ENCODE results near the gene UBE2G1. TPM values are rescaled to one million over a fixed set of nuclear protein-coding genes. Genes with fewer than 3 reads are reported as not detected.

Gene UBE2G1
- total and polyA plus RNA-seq, 2 of the 13 experiments (the other 11 are each of a cell fraction or from before 2014, with no cell fraction given): 27.9 to 42.6 TPM

- TF ChIP-seq ZNF770 (CRISPR knock-in tag; IDR thresholded peaks at IDR 0.05) (peak; percentile 45; the same call in 1 of the 2 replicates), FOXP1 (IDR thresholded peaks at IDR 0.05) (no peak), FOXP1 (CRISPR knock-in tag; IDR thresholded peaks at IDR 0.05) (peak; percentile 16; the same call in 1 of the 2 replicates), MEIS1 (CRISPR knock-in tag; IDR thresholded peaks at IDR 0.05; ENCODE audit: borderline replicate concordance) (no peak), TEAD3 (CRISPR knock-in tag; optimal IDR thresholded peaks at IDR 0.05; ENCODE audit: borderline replicate concordance) (peak; percentile 66), ZMAT3 (CRISPR knock-in tag; conservative IDR thresholded peaks at IDR 0.05) (no peak), ZNF335 (CRISPR knock-in tag; IDR thresholded peaks at IDR 0.05) (no peak)
Observed at GRCh38 chr17:4221163-4221562, 145.3 kb downstream of the UBE2G1 start (continued).

GRCh38 chr17:4220655-4221054, 145.8 kb downstream of the UBE2G1 start:
- in situ Hi-C loops (cut with HindIII; ENCODE audit: extremely low pct_ligation_motif_present, low pct_unique_long_range_greater_than_20kb) (no loop called here), intact Hi-C loops (cut with micrococcal nuclease; ENCODE audit: unreplicated experiment) (no loop called here)
- peaks cover 20% of the 10 kb centered on the region for H3K4me1 ChIP-seq (ENCODE audit: insufficient read depth, low read length)
- no TSS peak for BruUV-seq (replicated peaks)
- H2AFZ ChIP-seq (ENCODE audit: low read length): no peak overlapping the region
- H3K27me3 ChIP-seq (ENCODE audit: control insufficient read depth in 1 of 2, insufficient read depth in 2 of 2, low read length in 2 of 2): no peaks in the 10 kb centered on the region
- POLR2A ChIA-PET: no interaction called here
- H3K79me2 ChIP-seq (ENCODE audit: insufficient read depth, low read length): no peaks in the 10 kb centered on the region
- DNase-seq (ENCODE audit: low spot score) (no peak), FAIRE-seq (peak; percentile 12), ATAC-seq (peak; percentile 29; the same call in 1 of the 3 replicates)
- no peak overlapping the region for H3K4me2 ChIP-seq (ENCODE audit: low read depth, low read length)
- no peak overlapping the region for H3K4me3 ChIP-seq (replicated peaks in 1 of 3; ENCODE audit: insufficient read depth in 1 of 3, low read depth in 2 of 3, low read length in 3 of 3)
- TF ChIP-seq ZNF317 (CRISPR knock-in tag; IDR thresholded peaks at IDR 0.05) (no peak), POLR2A (IDR thresholded peaks at IDR 0.05; ENCODE audit: insufficient read depth in 1 of 2, low read depth in 2 of 2, low read length in 2 of 2) (no peak), ZNF7 (CRISPR knock-in tag; IDR thresholded peaks at IDR 0.05) (peak; percentile 32; the same call in 1 of the 2 replicates), ZBTB42 (CRISPR knock-in tag; IDR thresholded peaks at IDR 0.05) (no peak)
- H3K36me3 ChIP-seq (replicated peaks in 1 of 2; ENCODE audit: control insufficient read depth in 1 of 2, insufficient read depth in 2 of 2, low read length in 2 of 2): peaks cover 4 to 18% of the 10 kb centered on the region in 2 experiments; a peak in 2 of 5 replicates
- WGBS (ENCODE audit: low lambda C conversion rate): 71% methylated on average over 7 of the region's 7 CpGs
- no peak overlapping the region for H3K9ac ChIP-seq (ENCODE audit: insufficient read depth, low read depth, low read length)
- no peaks in the 10 kb centered on the region for H3K9me3 ChIP-seq (ENCODE audit: low read length)
- H3K27ac ChIP-seq (ENCODE audit: extremely low read length, insufficient read depth, low read length): peak overlapping the region; percentile 24
- no peaks in the 10 kb centered on the region for H4K20me1 ChIP-seq (ENCODE audit: insufficient read depth, low read length)
- CTCF ChIA-PET (ENCODE audit: low intra/inter-chr PET ratio, low total read pairs): no interaction called here

Small RNA genes lying within 50 kb of the gene (small RNA-seq; reads per million reads assigned to genes)
- gene RN7SL774P (ENCODE audit: insufficient read depth in 2 of 3, insufficient read length in 3 of 3, low read depth in 2 of 3, low replicate concordance in 1 of 3): 0 reads per million in 3 experiments

Other genes with a start within 250 kb of the UBE2G1 start
- gene ZZEF1, start 223.6 kb downstream of the UBE2G1 start, total RNA-seq (2016; rRNA removed; fragmentation: Illumina TruSeq; extraction: Trizol): 8.7 and 10.2 TPM in 2 replicates
- gene ZZEF1, start 223.6 kb downstream of the UBE2G1 start, polyA plus RNA-seq (2011; rRNA removed): 7.7 and 7.9 TPM in 2 replicates
- gene CYB5D2, start 223.5 kb downstream of the UBE2G1 start, total RNA-seq (2016; rRNA removed; fragmentation: Illumina TruSeq; extraction: Trizol): 5.8 and 7.6 TPM in 2 replicates
- 9.6 and 12.2 TPM in 2 replicates for gene CYB5D2, start 223.5 kb downstream of the UBE2G1 start, polyA plus RNA-seq (2011; rRNA removed)
- gene ANKFY1, start 102.7 kb downstream of the UBE2G1 start, total RNA-seq (2016; rRNA removed; fragmentation: Illumina TruSeq; extraction: Trizol): 16.8 and 36.8 TPM in 2 replicates
- 11.9 and 12.7 TPM in 2 replicates for gene ANKFY1, start 102.7 kb downstream of the UBE2G1 start, polyA plus RNA-seq (2011; rRNA removed)
- not detected in 2 replicates for gene SPNS3, start 67.3 kb upstream of the UBE2G1 start, total RNA-seq (2016; rRNA removed; fragmentation: Illumina TruSeq; extraction: Trizol)
- 0.20 TPM in 1 of 2 replicates, not detected in the other for gene SPNS3, start 67.3 kb upstream of the UBE2G1 start, polyA plus RNA-seq (2011; rRNA removed)
- gene SPNS2, start 132.2 kb upstream of the UBE2G1 start, total RNA-seq (2016; rRNA removed; fragmentation: Illumina TruSeq; extraction: Trizol): not detected in 2 replicates
- gene SPNS2, start 132.2 kb upstream of the UBE2G1 start, polyA plus RNA-seq (2011; rRNA removed): 0.01 and 0.03 TPM in 2 replicates
- gene MYBBP1A, start 188.7 kb upstream of the UBE2G1 start, total RNA-seq (2016; rRNA removed; fragmentation: Illumina TruSeq; extraction: Trizol): 40.4 and 54.8 TPM in 2 replicates
- 18.6 and 28.4 TPM in 2 replicates for gene MYBBP1A, start 188.7 kb upstream of the UBE2G1 start, polyA plus RNA-seq (2011; rRNA removed)
- 0.70 and 0.80 TPM in 2 replicates for gene GGT6, start 193.9 kb upstream of the UBE2G1 start, total RNA-seq (2016; rRNA removed; fragmentation: Illumina TruSeq; extraction: Trizol)
- 0.14 and 0.16 TPM in 2 replicates for gene GGT6, start 193.9 kb upstream of the UBE2G1 start, polyA plus RNA-seq (2011; rRNA removed)
- 5.1 and 5.8 TPM in 2 replicates for gene SMTNL2, start 217.9 kb upstream of the UBE2G1 start, total RNA-seq (2016; rRNA removed; fragmentation: Illumina TruSeq; extraction: Trizol)
- 0.41 and 1.1 TPM in 2 replicates for gene SMTNL2, start 217.9 kb upstream of the UBE2G1 start, polyA plus RNA-seq (2011; rRNA removed)

Data from HepG2 (cell line).